HG03139 (cell line): ENCODE measurements around the gene ST7.

Source experiments
- ATAC-seq: cut with Tn5 transposase; IDR thresholded peaks from one replicate; pipeline ENCODE4 v1.9.1; 2021; ENCODE audit not compliant: unreplicated experiment

The ST7 gene

DNA sequence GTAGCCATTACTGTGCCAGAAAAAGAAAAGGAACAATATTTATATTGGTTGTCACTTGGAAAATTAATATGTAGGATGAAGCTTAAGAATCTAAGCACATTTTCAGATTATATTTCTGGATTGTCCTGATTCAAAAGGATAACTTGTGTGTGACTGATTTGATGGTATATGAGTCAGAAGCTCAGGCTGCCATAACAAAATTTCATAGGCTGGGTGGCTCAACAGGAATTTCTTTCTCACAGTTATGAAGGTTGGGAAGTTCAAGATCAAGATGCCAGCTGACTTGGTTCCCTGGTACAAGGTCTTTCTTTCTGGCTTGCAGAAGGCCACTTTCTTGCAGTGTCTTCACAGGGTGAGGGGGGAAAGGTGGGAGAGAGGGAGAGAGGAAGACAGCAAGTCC, 108.5 kb downstream of the ST7 start:
- ATAC-seq: no peak

DNA sequence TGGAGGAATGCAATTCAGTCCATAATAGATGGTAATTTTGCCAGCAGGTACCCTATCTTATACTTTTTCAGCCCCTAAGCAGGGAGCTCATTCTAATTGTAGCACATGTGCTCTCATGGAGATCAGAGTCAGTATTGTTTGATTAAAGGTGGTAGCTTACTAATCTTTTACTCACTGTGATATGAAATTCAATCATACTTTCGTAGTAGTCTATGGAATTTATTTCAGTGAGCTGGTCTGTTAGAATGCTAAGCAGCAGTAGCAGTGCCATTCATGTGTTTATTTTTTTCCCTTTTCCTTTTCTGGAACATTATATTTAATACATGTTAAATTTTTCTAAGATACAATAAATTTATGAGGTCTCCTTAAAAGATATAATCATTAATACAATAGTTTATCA, 109.0 kb downstream of the ST7 start:
- ATAC-seq: no peak

DNA sequence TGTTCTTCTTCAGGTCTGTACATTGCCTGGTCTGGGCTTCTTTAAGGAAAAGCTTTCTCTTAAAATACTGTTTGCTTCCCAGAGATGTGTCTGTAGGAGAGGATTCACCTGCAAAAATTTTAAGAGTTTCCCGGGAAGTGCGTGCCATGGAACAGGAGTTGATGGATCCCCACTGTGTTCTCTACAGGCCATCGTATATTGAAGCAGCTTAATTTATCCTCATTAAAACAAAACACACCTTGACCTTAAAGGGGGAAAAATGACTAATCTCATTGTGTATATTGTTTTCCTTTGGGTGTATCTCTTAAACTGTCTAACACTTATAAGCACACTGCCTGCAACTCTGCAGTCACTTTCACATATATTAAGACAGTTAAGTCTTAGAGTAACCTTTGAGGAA, 111.4 kb downstream of the ST7 start:
- no peak for ATAC-seq

GRCh38 chr7:117065571-117066150, 112.4 kb downstream of the ST7 start:
- ATAC-seq: no peak

DNA sequence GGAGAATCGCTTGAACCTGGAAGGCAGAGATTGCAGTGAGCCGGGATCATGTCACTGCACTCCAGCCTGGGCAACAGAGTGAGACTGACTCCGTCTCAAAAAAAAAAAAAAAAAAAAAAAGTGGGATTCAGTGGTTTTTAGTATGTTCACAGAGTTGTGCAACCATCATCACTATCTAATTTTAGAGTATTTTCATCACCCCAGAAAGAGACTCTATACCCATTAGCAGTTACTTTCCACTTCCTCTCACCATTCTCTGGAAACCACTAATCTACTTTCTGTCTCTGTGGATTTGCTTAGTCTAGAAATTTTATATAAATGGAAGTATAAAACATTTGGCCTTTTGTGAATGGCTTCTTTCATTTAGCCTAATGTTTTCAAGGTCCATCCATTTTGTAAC, 113.4 kb downstream of the ST7 start:
- ATAC-seq: no peak

- no peak for ATAC-seq
These were observed 114.0 kb downstream of the ST7 start for GRCh38 chr7:117067340-117067739.

DNA sequence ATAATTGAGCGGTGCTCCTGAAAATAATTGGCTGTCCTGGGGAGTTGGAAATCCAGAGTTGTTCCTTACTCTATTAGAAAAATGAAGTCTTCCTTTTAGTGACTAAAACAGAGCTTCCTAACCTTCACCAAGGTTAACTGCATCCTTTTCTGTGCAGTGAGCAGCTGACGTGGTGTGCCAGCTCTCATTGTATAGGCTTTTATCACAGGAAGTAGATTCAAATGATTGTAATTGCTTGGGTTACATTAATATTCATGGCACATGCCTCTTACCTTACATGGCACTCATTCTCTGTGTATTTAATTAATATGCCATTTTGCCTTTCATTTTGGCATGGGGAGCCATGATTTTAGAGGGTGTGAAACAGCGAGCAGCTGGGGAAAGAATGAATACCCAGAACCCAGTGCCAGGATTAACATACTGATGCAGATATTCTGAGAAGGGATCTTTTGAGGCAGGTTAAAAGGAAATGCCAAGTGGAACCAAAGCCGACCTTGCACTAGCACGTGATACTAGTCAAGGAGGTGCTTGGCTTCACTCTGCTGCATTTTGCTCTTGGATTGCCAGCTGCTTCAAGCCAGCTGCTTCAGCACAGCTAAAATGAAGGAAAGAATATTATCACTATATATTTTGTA, 115.3 kb downstream of the ST7 start:
- ATAC-seq: no peak

- ATAC-seq: no peak
These were observed 116.1 kb downstream of the ST7 start for GRCh38 chr7:117069379-117069778.

DNA sequence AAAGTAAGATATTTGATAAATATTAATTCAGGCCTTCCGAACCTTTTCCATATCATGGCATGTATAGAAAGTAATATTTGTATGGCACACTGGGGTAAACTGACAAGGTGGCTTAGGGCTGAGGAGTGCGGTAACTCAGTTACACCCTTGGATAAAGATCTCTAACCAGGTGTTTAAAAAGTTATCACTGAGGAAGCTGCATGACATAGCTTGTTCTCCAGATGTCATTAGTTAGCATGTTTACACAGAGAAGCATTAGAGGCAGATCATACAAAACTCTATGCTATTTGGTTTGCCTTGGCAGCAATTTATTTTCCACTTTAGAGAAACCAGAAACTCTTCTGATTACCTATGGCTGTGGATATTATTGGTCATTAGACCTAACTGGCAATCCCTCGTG, 118.2 kb downstream of the ST7 start:
- no peak for ATAC-seq

GRCh38 chr7:117072620-117073118, 119.4 kb downstream of the ST7 start:
- no peak for ATAC-seq

GRCh38 chr7:117074378-117074777, 121.1 kb downstream of the ST7 start:
- no peak for ATAC-seq

DNA sequence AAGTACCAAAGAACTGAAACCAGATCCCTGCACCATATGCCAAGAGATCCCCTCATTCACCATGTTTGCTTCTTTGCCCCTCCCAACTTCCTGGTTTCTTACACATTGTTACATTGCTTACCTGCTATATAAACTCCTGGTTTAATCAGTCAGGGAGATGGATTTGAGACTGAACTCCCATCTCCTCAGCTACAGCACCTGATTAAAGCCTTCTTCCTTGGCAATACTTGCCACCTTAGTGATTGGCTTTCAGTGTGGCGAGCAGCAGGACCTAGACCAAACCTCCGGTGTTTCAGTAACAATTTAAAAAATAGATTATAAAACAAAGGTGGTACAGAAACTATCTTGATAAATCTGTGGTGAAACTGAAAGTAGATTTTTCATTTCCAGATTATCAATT, 122.6 kb downstream of the ST7 start:
- no peak for ATAC-seq

- ATAC-seq: no peak
These were observed 123.2 kb downstream of the ST7 start for GRCh38 chr7:117076426-117076943.

GRCh38 chr7:117077658-117078057, 124.4 kb downstream of the ST7 start:
- no peak for ATAC-seq

GRCh38 chr7:117082647-117083046, 129.3 kb downstream of the ST7 start:
- ATAC-seq: no peak

DNA sequence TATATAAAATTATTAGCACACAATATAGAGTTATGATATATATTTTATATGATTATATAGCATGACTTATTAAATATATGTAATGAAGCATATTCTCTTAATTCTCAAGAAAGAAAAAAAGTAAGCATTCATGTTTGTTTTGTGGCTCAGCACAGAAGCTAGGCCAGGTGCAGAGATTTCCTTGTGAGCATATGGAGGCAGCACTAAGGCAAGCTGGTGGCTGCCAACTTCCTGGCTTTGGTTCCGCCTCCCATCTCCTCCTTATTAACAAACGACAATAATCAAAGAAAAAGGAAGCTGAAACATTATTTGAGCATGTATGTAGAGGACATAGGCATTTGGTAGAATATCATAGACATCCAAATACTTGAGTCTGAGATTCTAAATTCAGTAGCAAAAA, 130.3 kb downstream of the ST7 start:
- ATAC-seq: no peak

- ATAC-seq: no peak
These were observed 131.0 kb downstream of the ST7 start for GRCh38 chr7:117084286-117084685.

GRCh38 chr7:117085275-117085674, 132.0 kb downstream of the ST7 start:
- no peak for ATAC-seq

DNA sequence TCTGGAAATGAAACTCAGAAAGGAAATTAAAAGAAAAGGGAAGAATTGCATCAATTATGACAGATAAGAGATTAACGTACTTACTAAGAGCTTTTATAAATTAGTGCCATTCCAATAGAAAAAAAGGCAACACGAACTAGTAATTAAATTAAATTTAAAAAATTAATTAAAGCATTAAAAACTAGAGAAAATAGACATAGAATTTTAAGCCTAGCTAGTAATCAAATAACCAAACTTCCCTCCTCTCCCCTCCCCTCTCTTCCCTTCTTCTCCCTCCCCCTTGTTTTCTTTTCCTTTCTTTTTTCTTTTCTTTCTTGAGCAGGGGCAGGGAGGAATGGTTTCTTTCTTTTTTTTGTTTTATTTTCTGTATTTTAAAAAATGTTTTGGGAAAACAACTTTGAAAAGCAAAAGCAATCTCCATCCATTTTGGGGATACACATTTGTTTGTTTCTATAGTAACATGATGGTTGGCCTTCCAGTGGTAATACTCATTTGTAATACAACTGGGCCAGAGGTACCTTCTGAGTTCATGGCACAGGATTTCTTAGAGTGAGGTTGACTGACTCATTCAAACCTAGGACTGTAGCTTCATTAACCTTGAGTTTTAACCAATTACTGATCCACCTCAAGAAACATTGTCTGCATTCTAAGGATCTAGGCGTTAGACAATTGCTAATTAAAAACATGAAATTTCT, 132.6 kb downstream of the ST7 start:
- ATAC-seq: peak; percentile 43

GRCh38 chr7:117086788-117087187, 133.5 kb downstream of the ST7 start:
- no peak for ATAC-seq

DNA sequence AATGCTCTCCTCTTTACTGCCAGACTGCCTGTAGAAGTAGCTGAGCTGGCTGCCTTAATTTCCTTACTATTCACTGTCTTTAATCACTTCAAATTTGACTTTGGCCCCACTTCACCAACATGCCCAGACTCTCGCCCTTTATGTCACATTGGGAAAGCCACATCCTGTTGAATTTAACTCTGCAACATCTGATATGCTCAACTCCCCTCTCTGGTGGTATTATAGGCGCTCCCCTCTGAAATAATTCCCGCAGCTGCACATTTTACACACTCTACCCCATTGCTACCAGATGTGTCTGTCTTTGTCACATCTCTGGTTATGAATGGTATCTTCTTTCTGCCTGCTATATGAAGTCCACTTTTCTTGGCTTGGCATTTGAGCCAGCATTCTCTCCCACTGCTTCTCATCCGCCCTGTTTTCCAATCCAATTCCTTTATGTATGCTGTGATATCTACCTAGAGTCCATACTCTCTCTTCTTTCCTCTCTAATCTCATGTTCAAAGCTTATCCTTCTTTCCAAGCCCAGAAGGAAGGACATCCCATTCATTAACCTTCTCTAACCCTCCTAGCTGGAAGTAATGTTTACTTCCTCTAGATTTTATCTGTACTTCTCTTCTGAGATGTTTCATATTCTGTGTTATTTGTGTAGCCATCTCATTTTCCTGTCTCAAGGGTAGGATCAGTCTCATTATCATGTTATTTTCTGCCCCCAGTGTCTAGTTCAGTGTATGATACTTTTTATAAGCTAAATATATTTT, 134.5 kb downstream of the ST7 start:
- ATAC-seq: no peak
